GM19025 (cell line): ENCODE measurements around the gene ZNF730.
"Not testable (repeated sequence)": the region's sequence is repeated elsewhere in the genome, so short reads cannot be mapped to it uniquely, and the experiment has no call there.

Source experiments
- ATAC-seq: cut with Tn5 transposase; IDR thresholded peaks from one replicate; pipeline ENCODE4 v1.9.1; 2021; ENCODE audit warnings: mild to moderate bottlenecking, low read depth, moderate library complexity; ENCODE audit not compliant: unreplicated experiment

ZNF730 gene

GRCh38 chr19:23116802-23117571 lies at the start of gene ZNF730:
Gene ZNF730 (plus strand): TSS chr19:23117025. CDS start chr19:23117174, 149 bp downstream.
- ATAC-seq: no peak

- no peak for ATAC-seq
These were observed 46.3 kb upstream of the ZNF730 start for GRCh38 chr19:23070353-23071146.

GRCh38 chr19:23071147-23071511 lies 45.7 kb upstream of the ZNF730 start:
- no peak for ATAC-seq

- ATAC-seq: no peak
These were observed 41.6 kb upstream of the ZNF730 start for GRCh38 chr19:23075031-23075733.

- not testable (repeated sequence) for ATAC-seq
These were observed 39.0 kb upstream of the ZNF730 start for GRCh38 chr19:23077776-23078175.

- ATAC-seq: no peak
These were observed 23.0 kb upstream of the ZNF730 start for GRCh38 chr19:23093832-23094231.

- ATAC-seq: no peak
These were observed 21.4 kb upstream of the ZNF730 start for GRCh38 chr19:23095418-23095817.

GRCh38 chr19:23098286-23098685 lies 18.5 kb upstream of the ZNF730 start:
- ATAC-seq: no peak

- no peak for ATAC-seq
These were observed 17.8 kb upstream of the ZNF730 start for GRCh38 chr19:23098988-23099387.

GRCh38 chr19:23099966-23100365 lies 16.9 kb upstream of the ZNF730 start:
- ATAC-seq: no peak

GRCh38 chr19:23101241-23101640 lies 15.6 kb upstream of the ZNF730 start:
- no peak for ATAC-seq

GRCh38 chr19:23118400-23118799 lies 1.6 kb downstream of the ZNF730 start:
- no peak for ATAC-seq

GRCh38 chr19:23134211-23134610 lies 17.4 kb downstream of the ZNF730 start:
- ATAC-seq: not testable (repeated sequence)

GRCh38 chr19:23145617-23146415 lies 29.0 kb downstream of the ZNF730 start:
- no peak for ATAC-seq

- ATAC-seq: no peak
These were observed 43.9 kb downstream of the ZNF730 start for GRCh38 chr19:23160766-23161165.

- ATAC-seq: not testable (repeated sequence)
These were observed 51.5 kb downstream of the ZNF730 start for GRCh38 chr19:23168286-23168685.

GRCh38 chr19:23183251-23183650 lies 66.4 kb downstream of the ZNF730 start:
- ATAC-seq: no peak

GRCh38 chr19:23190341-23190740 lies 73.5 kb downstream of the ZNF730 start:
- ATAC-seq: no peak
